HEK293 (cell line): ENCODE measurements around the gene THSD4.

Source experiments
- ZEB2 ChIP-seq: fragments of 450-650 bp; formaldehyde crosslinking; IDR thresholded peaks from 2 replicates; pipeline ENCODE4 v1.5.1; 2016; ENCODE audit warnings: missing biosample characterization, missing genetic modification characterization
- ZNF138 ChIP-seq: fragments of 450-650 bp; formaldehyde crosslinking; IDR thresholded peaks from 2 replicates; pipeline ENCODE4 v1.5.1; 2016; ENCODE audit warnings: missing biosample characterization, missing genetic modification characterization, borderline replicate concordance
- ZNF274 ChIP-seq, 2 experiments: fragments of 200-500 bp in 1 of 2; fragments of 450-650 bp in 1 of 2; sonication (Bioruptor generic) in 1 of 2; formaldehyde crosslinking in 1 of 2; IDR thresholded peaks; 2 replicates each; pipeline versions ENCODE4 v1.5.1 to v1.6.1; 2014 to 2016; ENCODE audit warnings: borderline replicate concordance in 1 of 2, inconsistent platforms in 1 of 2, low read length in 1 of 2, missing biosample characterization in 1 of 2, missing genetic modification characterization in 1 of 2
- ZNF585B ChIP-seq: fragments of 450-650 bp; formaldehyde crosslinking; IDR thresholded peaks from 2 replicates; pipeline ENCODE4 v1.5.1; 2016; ENCODE audit warnings: missing biosample characterization, missing genetic modification characterization
- TF ChIP-seq, protein P1 (sequence below): fragments of 450-650 bp; formaldehyde crosslinking; IDR thresholded peaks from 2 replicates; pipeline ENCODE4 v1.5.1; 2016; ENCODE audit warnings: missing biosample characterization, missing genetic modification characterization
- TF ChIP-seq, protein P2 (sequence below): fragments of 450-650 bp; formaldehyde crosslinking; IDR thresholded peaks from 2 replicates; pipeline ENCODE4 v1.5.1; 2016; ENCODE audit warnings: missing biosample characterization, missing genetic modification characterization, low read depth
- TF ChIP-seq, protein P3 (sequence below): sonication (generic); formaldehyde crosslinking; IDR thresholded peaks from 2 replicates; pipeline ENCODE4 v1.8.1; 2022; ENCODE audit warnings: mild to moderate bottlenecking, moderate library complexity, missing genetic modification reagents

DNA sequence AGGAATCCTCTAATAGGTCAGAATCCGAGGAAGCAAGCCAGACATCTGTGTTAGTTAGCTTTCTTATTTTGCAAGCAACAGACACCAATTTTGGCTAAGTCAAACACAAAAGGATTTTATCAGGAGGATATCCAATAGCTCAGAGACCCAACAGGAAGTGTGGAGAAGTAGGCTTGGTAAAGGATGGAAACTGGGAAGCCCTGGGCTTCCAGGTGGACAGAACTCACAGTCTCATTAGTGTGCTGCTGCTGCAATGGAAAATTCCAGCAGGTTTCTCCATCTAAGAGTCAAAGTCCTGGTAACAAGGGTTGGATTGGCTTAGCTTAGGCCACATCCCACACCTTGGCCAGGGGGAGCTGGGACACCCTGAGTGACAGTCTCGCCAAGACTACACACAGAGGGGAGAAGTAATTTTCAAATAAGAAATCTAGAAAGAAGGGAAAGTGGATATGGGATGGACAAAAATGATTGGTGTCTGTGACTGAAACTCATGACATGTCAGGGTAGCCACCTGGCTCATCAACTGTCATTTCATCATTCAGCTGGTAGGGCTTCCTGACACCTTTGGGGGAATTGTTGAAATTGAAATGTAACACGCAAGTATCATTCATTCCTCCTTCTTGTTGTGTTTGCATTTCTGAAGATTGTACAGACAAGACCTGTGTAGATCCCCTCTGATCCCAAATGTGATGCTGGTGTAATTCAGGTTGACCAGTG is 158.6 kb downstream of the THSD4 start:
- TF ChIP-seq ZNF274 (IDR thresholded peaks at IDR 0.05; ENCODE audit: low read length), result no peak
- no peak for TF ChIP-seq ZNF274 (tag by site-specific recombination; IDR thresholded peaks at IDR 0.05; ENCODE audit: borderline replicate concordance)
- no peak for TF ChIP-seq ZEB2 (tag by site-specific recombination)
- TF ChIP-seq, protein P1, sequence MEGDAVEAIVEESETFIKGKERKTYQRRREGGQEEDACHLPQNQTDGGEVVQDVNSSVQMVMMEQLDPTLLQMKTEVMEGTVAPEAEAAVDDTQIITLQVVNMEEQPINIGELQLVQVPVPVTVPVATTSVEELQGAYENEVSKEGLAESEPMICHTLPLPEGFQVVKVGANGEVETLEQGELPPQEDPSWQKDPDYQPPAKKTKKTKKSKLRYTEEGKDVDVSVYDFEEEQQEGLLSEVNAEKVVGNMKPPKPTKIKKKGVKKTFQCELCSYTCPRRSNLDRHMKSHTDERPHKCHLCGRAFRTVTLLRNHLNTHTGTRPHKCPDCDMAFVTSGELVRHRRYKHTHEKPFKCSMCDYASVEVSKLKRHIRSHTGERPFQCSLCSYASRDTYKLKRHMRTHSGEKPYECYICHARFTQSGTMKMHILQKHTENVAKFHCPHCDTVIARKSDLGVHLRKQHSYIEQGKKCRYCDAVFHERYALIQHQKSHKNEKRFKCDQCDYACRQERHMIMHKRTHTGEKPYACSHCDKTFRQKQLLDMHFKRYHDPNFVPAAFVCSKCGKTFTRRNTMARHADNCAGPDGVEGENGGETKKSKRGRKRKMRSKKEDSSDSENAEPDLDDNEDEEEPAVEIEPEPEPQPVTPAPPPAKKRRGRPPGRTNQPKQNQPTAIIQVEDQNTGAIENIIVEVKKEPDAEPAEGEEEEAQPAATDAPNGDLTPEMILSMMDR (tag by site-specific recombination), result no peak
- TF ChIP-seq, protein P2, sequence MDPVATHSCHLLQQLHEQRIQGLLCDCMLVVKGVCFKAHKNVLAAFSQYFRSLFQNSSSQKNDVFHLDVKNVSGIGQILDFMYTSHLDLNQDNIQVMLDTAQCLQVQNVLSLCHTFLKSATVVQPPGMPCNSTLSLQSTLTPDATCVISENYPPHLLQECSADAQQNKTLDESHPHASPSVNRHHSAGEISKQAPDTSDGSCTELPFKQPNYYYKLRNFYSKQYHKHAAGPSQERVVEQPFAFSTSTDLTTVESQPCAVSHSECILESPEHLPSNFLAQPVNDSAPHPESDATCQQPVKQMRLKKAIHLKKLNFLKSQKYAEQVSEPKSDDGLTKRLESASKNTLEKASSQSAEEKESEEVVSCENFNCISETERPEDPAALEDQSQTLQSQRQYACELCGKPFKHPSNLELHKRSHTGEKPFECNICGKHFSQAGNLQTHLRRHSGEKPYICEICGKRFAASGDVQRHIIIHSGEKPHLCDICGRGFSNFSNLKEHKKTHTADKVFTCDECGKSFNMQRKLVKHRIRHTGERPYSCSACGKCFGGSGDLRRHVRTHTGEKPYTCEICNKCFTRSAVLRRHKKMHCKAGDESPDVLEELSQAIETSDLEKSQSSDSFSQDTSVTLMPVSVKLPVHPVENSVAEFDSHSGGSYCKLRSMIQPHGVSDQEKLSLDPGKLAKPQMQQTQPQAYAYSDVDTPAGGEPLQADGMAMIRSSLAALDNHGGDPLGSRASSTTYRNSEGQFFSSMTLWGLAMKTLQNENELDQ (tag by site-specific recombination), result no peak
- TF ChIP-seq ZNF585B (tag by site-specific recombination), result no peak
- TF ChIP-seq, protein P3, sequence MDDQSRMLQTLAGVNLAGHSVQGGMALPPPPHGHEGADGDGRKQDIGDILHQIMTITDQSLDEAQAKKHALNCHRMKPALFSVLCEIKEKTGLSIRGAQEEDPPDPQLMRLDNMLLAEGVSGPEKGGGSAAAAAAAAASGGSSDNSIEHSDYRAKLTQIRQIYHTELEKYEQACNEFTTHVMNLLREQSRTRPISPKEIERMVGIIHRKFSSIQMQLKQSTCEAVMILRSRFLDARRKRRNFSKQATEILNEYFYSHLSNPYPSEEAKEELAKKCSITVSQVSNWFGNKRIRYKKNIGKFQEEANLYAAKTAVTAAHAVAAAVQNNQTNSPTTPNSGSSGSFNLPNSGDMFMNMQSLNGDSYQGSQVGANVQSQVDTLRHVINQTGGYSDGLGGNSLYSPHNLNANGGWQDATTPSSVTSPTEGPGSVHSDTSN (CRISPR knock-in tag), result no peak
- TF ChIP-seq ZNF138 (tag by site-specific recombination), result no peak
